HCT116 (cell line): ENCODE data around the gene CNTNAP5. TPM values are rescaled to one million over a fixed set of nuclear protein-coding genes. Genes with fewer than 3 reads are reported as not detected.

Source experiments
- ATAC-seq: fragments of 200-7000 bp; cut with Tn5 transposase; 2 replicates; pipeline ENCODE4 v1.9.1; 2020; ENCODE audit warnings: mild to moderate bottlenecking, moderate library complexity
- BruUV-seq: library from RNA; stranded (reverse); fragments of 400-500 nt; replicated peaks from 2 replicates; lab custom pipeline; 2021; lab: Mats Ljungman, UMichigan
- CTCF ChIA-PET: fragments of 300-600 bp; sonication (Branson Sonifier 250); formaldehyde crosslinking; loops from one replicate; lab custom pipeline; 2021; ENCODE audit warnings: antibody characterized with exemption; lab: Charles Lee
- POLR2A ChIA-PET: fragments of 300-600, 350-600 bp; sonication (Branson Sonifier 250); formaldehyde crosslinking; loops from one replicate; lab custom pipeline; 2021; ENCODE audit warnings: antibody characterized with exemption; lab: Charles Lee
- RAD21 ChIA-PET, 2 experiments: fragments of 300-600 bp; sonication (Branson Sonifier 250); formaldehyde crosslinking; loops; one replicate each; lab custom pipeline; 2023; ENCODE audit warnings: low total read pairs in 2 of 2; ENCODE audit not compliant: uncharacterized antibody in 2 of 2, unreplicated experiment in 2 of 2, low non-redundant PET in 1 of 2; lab: Charles Lee
- DNase-seq: peaks from one replicate; pipeline ENCODE4 v3.0.0-alpha.2; 2010; ENCODE audit warnings: low read depth, low spot score
- H2AFZ ChIP-seq: fragments of 200-600 bp; shearing (Covaris generic), sonication (generic); 2 replicates; pipeline ENCODE4 v1.6.1; 2017; ENCODE audit warnings: low read depth, mixed run types, mixed read lengths, antibody characterized with exemption, low read length; ENCODE audit not compliant: poor library complexity, severe bottlenecking
- H3K27ac ChIP-seq: 2 replicates; pipeline ENCODE4 v1.5.1; 2012; ENCODE audit warnings: low read depth, low read length
- H3K27me3 ChIP-seq: fragments of 200-600 bp; sonication (generic); 2 replicates; pipeline ENCODE4 v1.6.1; 2016; ENCODE audit warnings: mixed run types, low read length, mixed read lengths; ENCODE audit not compliant: insufficient read depth
- H3K36me3 ChIP-seq, 2 experiments: fragments of 200-500 bp in 1 of 2; fragments of 200-600 bp in 1 of 2; sonication (Bioruptor generic) in 1 of 2; sonication (generic) in 1 of 2; 2 replicates each; pipeline versions ENCODE4 v1.5.1 to v1.6.1; 2014 to 2016; ENCODE audit warnings: low read length in 2 of 2, inconsistent platforms in 1 of 2, mixed read lengths in 1 of 2, mixed run types in 1 of 2; ENCODE audit not compliant: insufficient read depth in 2 of 2, control insufficient read depth in 1 of 2
- H3K4me1 ChIP-seq, 2 experiments: fragments of 200-600 bp in 1 of 2; sonication (generic) in 1 of 2; 2 replicates each; pipeline versions ENCODE4 v1.5.1 to v1.6.1; 2012 to 2017; ENCODE audit warnings: low read length in 2 of 2, inconsistent platforms in 1 of 2, mild to moderate bottlenecking in 1 of 2, mixed read lengths in 1 of 2, mixed run types in 1 of 2, moderate library complexity in 1 of 2; ENCODE audit not compliant: insufficient read depth in 2 of 2, control insufficient read depth in 1 of 2
- H3K4me2 ChIP-seq: fragments of 200-600 bp; sonication (generic); 2 replicates; pipeline ENCODE4 v1.6.1; 2017; ENCODE audit warnings: mixed run types, low read length, mixed read lengths
- H3K4me3 ChIP-seq, 2 experiments: fragments of 200-600 bp in 1 of 2; sonication (generic) in 1 of 2; replicated peaks in 1 of 2; 2 replicates each; pipeline ENCODE4 v1.5.1; 2011 to 2016; ENCODE audit warnings: low read length in 2 of 2, control low read depth in 1 of 2, low read depth in 1 of 2, mild to moderate bottlenecking in 1 of 2, mixed read lengths in 1 of 2, mixed run types in 1 of 2
- H3K79me2 ChIP-seq: fragments of 200-600 bp; sonication (generic); 2 replicates; pipeline ENCODE4 v1.6.1; 2017; ENCODE audit warnings: mild to moderate bottlenecking, mixed run types, low read length, moderate library complexity, mixed read lengths; ENCODE audit not compliant: insufficient read depth
- H3K9ac ChIP-seq: fragments of 200-600 bp; sonication (generic); 2 replicates; pipeline ENCODE4 v1.6.1; 2016; ENCODE audit warnings: low read length, mixed read lengths
- H3K9me2 ChIP-seq: fragments of 200-600 bp; sonication (generic), shearing (Covaris generic); 2 replicates; pipeline ENCODE4 v1.6.1; 2017; ENCODE audit warnings: mixed run types, mild to moderate bottlenecking, moderate library complexity; ENCODE audit not compliant: insufficient read depth
- H3K9me3 ChIP-seq, 2 experiments: fragments of 200-500 bp in 1 of 2; fragments of 200-600 bp in 1 of 2; sonication (Bioruptor generic) in 1 of 2; sonication (generic) in 1 of 2; 2 replicates each; pipeline ENCODE4 v1.6.1; 2014 to 2017; ENCODE audit warnings: low read length in 2 of 2, mixed read lengths in 2 of 2, inconsistent platforms in 1 of 2, low read depth in 1 of 2, mild to moderate bottlenecking in 1 of 2, mixed run types in 1 of 2, moderate library complexity in 1 of 2; ENCODE audit not compliant: control insufficient read depth in 1 of 2, insufficient read depth in 1 of 2
- H4K20me1 ChIP-seq: fragments of 200-600 bp; sonication (generic), shearing (Covaris generic); 2 replicates; pipeline ENCODE4 v1.6.1; 2017; ENCODE audit warnings: mixed run types, mild to moderate bottlenecking, moderate library complexity; ENCODE audit not compliant: insufficient read depth
- CEBPB ChIP-seq: IDR thresholded peaks from 2 replicates; pipeline ENCODE4 v1.6.1; 2012; ENCODE audit warnings: low read depth
- EGR1 ChIP-seq: IDR thresholded peaks from 2 replicates; pipeline ENCODE4 v1.6.1; 2012; ENCODE audit warnings: low read depth
- ELF1 ChIP-seq: IDR thresholded peaks from 2 replicates; pipeline ENCODE4 v1.6.1; 2012; ENCODE audit warnings: low read depth, borderline replicate concordance
- EZH2phosphoT487 ChIP-seq: fragments of 200-600 bp; IDR thresholded peaks from 2 replicates; pipeline ENCODE4 v1.6.1; 2018; ENCODE audit warnings: antibody characterized with exemption, borderline replicate concordance
- JUND ChIP-seq: IDR thresholded peaks from 2 replicates; pipeline ENCODE4 v1.6.1; 2012
- SIN3A ChIP-seq: IDR thresholded peaks from 2 replicates; pipeline ENCODE4 v1.6.1; 2012; ENCODE audit warnings: low read depth
- SRF ChIP-seq: IDR thresholded peaks from 2 replicates; pipeline ENCODE4 v1.6.1; 2012; ENCODE audit warnings: low read depth
- TCF7L2 ChIP-seq: IDR thresholded peaks from 2 replicates; pipeline ENCODE4 v1.7.0; 2011; ENCODE audit warnings: borderline replicate concordance, inconsistent platforms; ENCODE audit not compliant: insufficient read depth, insufficient read length; ENCODE audit errors: extremely low read depth
- YY1 ChIP-seq: IDR thresholded peaks from 2 replicates; pipeline ENCODE4 v1.6.1; 2011; ENCODE audit warnings: low read length, low read depth, moderate library complexity, mild to moderate bottlenecking; ENCODE audit not compliant: insufficient replicate concordance; ENCODE audit errors: extremely low read depth
- intact Hi-C: fragments of 100-400 bp; cut with micrococcal nuclease; formaldehyde crosslinking; loops from 2 replicates; pipeline ENCODE4 v1.10.0; 2022
- total RNA-seq: library from RNA; stranded (reverse); gene quantifications from one replicate; pipeline ENCODE4 v1.2.1, GENCODE V29; 2021; ENCODE audit not compliant: unreplicated experiment
- TF ChIP-seq, protein P1 (sequence below), 3 experiments: fragments of 200-600 bp in 1 of 3; sonication (generic) in 1 of 3; IDR thresholded peaks in 2 of 3; conservative IDR thresholded peaks in 1 of 3; 2 replicates each; pipeline ENCODE4 v1.5.1; 2012 to 2017; ENCODE audit warnings: low read depth in 2 of 3, low read length in 2 of 3, antibody characterized with exemption in 1 of 3, borderline replicate concordance in 1 of 3, control low read depth in 1 of 3, mild to moderate bottlenecking in 1 of 3, mixed read lengths in 1 of 3, mixed run types in 1 of 3, moderate library complexity in 1 of 3; ENCODE audit not compliant: insufficient read depth in 1 of 3
- TF ChIP-seq, protein P2 (sequence below): IDR thresholded peaks from 2 replicates; pipeline ENCODE4 v1.6.1; 2012
- TF ChIP-seq, protein P3 (sequence below): IDR thresholded peaks from 2 replicates; pipeline ENCODE4 v1.6.1; 2012; ENCODE audit warnings: low read depth
- TF ChIP-seq, protein P4 (sequence below): IDR thresholded peaks from 2 replicates; pipeline ENCODE4 v1.6.1; 2011; ENCODE audit warnings: mild to moderate bottlenecking, low read length, moderate library complexity; ENCODE audit not compliant: insufficient replicate concordance; ENCODE audit errors: extremely low read depth
- TF ChIP-seq, protein P5 (sequence below): IDR thresholded peaks from 2 replicates; pipeline ENCODE4 v1.6.1; 2012

Gene CNTNAP5
- total RNA-seq, 1 experiment from 2014 or later: not detected

DNA sequence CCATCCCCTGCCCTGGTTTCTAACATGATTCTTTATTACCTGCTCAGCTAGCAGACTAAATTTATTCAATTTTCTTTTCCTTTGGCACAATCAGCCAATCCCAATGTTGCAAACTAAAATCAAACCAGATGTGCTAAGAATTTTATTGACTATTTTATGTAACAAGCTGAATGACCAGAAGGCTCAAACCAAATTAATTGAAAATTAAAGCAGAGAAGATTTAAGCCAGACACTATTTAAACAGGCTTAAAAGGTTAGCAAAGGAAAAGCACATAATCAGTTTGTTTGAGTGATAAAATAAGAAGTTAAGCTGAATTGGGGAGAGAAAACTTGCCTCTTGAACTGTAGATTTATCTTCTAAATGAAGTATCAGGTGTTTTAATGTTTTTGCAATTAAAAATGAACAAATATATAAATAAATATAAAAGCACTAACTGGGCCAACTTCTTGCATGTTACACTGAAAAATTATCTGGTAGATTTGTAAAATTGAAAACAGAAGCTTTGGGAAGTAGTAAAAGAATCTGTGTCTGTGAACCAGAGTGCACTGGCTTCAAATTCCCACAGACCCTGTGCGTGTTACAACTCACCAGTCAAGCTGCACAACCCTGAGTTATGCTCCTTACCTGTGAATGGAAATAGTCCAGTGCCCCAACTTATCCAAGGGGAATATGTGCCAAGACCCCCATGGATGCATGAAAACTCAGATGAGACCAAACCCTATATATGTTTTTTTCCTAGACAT lies 283.4 kb downstream of the CNTNAP5 start:
- TF ChIP-seq EZH2phosphoT487 (no peak), EGR1 (no peak), SIN3A (no peak), YY1 (no peak), SRF (no peak), JUND (no peak), CEBPB (no peak), ELF1 (no peak), TCF7L2 (no peak)
- TF ChIP-seq, protein P1, sequence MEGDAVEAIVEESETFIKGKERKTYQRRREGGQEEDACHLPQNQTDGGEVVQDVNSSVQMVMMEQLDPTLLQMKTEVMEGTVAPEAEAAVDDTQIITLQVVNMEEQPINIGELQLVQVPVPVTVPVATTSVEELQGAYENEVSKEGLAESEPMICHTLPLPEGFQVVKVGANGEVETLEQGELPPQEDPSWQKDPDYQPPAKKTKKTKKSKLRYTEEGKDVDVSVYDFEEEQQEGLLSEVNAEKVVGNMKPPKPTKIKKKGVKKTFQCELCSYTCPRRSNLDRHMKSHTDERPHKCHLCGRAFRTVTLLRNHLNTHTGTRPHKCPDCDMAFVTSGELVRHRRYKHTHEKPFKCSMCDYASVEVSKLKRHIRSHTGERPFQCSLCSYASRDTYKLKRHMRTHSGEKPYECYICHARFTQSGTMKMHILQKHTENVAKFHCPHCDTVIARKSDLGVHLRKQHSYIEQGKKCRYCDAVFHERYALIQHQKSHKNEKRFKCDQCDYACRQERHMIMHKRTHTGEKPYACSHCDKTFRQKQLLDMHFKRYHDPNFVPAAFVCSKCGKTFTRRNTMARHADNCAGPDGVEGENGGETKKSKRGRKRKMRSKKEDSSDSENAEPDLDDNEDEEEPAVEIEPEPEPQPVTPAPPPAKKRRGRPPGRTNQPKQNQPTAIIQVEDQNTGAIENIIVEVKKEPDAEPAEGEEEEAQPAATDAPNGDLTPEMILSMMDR (IDR thresholded peaks at IDR 0.05 in 2 of 3, conservative IDR thresholded peaks at IDR 0.05 in 1 of 3; ENCODE audit: borderline replicate concordance in 1 of 3, insufficient read depth in 1 of 3, low read depth in 2 of 3, low read length in 2 of 3): no peak
- TF ChIP-seq, protein P2, sequence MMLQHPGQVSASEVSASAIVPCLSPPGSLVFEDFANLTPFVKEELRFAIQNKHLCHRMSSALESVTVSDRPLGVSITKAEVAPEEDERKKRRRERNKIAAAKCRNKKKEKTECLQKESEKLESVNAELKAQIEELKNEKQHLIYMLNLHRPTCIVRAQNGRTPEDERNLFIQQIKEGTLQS: no peak
- TF ChIP-seq, protein P3, sequence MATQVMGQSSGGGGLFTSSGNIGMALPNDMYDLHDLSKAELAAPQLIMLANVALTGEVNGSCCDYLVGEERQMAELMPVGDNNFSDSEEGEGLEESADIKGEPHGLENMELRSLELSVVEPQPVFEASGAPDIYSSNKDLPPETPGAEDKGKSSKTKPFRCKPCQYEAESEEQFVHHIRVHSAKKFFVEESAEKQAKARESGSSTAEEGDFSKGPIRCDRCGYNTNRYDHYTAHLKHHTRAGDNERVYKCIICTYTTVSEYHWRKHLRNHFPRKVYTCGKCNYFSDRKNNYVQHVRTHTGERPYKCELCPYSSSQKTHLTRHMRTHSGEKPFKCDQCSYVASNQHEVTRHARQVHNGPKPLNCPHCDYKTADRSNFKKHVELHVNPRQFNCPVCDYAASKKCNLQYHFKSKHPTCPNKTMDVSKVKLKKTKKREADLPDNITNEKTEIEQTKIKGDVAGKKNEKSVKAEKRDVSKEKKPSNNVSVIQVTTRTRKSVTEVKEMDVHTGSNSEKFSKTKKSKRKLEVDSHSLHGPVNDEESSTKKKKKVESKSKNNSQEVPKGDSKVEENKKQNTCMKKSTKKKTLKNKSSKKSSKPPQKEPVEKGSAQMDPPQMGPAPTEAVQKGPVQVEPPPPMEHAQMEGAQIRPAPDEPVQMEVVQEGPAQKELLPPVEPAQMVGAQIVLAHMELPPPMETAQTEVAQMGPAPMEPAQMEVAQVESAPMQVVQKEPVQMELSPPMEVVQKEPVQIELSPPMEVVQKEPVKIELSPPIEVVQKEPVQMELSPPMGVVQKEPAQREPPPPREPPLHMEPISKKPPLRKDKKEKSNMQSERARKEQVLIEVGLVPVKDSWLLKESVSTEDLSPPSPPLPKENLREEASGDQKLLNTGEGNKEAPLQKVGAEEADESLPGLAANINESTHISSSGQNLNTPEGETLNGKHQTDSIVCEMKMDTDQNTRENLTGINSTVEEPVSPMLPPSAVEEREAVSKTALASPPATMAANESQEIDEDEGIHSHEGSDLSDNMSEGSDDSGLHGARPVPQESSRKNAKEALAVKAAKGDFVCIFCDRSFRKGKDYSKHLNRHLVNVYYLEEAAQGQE: no peak
- TF ChIP-seq, protein P4, sequence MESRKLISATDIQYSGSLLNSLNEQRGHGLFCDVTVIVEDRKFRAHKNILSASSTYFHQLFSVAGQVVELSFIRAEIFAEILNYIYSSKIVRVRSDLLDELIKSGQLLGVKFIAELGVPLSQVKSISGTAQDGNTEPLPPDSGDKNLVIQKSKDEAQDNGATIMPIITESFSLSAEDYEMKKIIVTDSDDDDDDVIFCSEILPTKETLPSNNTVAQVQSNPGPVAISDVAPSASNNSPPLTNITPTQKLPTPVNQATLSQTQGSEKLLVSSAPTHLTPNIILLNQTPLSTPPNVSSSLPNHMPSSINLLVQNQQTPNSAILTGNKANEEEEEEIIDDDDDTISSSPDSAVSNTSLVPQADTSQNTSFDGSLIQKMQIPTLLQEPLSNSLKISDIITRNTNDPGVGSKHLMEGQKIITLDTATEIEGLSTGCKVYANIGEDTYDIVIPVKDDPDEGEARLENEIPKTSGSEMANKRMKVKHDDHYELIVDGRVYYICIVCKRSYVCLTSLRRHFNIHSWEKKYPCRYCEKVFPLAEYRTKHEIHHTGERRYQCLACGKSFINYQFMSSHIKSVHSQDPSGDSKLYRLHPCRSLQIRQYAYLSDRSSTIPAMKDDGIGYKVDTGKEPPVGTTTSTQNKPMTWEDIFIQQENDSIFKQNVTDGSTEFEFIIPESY: no peak
- TF ChIP-seq, protein P5, sequence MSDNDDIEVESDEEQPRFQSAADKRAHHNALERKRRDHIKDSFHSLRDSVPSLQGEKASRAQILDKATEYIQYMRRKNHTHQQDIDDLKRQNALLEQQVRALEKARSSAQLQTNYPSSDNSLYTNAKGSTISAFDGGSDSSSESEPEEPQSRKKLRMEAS: no peak
- H3K9me3 ChIP-seq: peaks cover 6 to 11% of the 10 kb centered on the region in 2 experiments; a peak in 2 of 4 replicates

More for the DNA sequence above, 283.4 kb downstream of the CNTNAP5 start:
- Histone ChIP-seq H2AFZ (no peak overlapping the region), H3K4me1 (no peaks in the 10 kb centered on the region), H3K36me3 (no peaks in the 10 kb centered on the region), H3K79me2 (no peaks in the 10 kb centered on the region), H3K9ac (no peak overlapping the region), H3K27ac (no peak overlapping the region), H4K20me1 (no peaks in the 10 kb centered on the region), H3K27me3 (no peaks in the 10 kb centered on the region), H3K4me3 (no peak overlapping the region), H3K4me2 (no peak overlapping the region), H3K9me2 (no peaks in the 10 kb centered on the region)
- ATAC-seq (no peak), DNase-seq (no peak)
- no TSS peak for BruUV-seq
- CTCF ChIA-PET: no interaction called here
- RAD21 ChIA-PET: no interaction called here
- intact Hi-C loops: no loop called here
- POLR2A ChIA-PET: no interaction called here
